Fibroblast of skin of left quadriceps (primary cell): ENCODE data around the gene PIK3R5.
A peak's percentile ranks its signal among the peaks of the same experiment; 100 is the strongest.
"Not testable (repeated sequence)": the region's sequence is repeated elsewhere in the genome, so short reads cannot be mapped to it uniquely, and the experiment has no call there.

Source experiments
- DNase-seq, 2 experiments: peaks; one replicate each; pipeline ENCODE4 v3.0.0-alpha.2; 2013; ENCODE audit warnings: low read depth in 2 of 2

The PIK3R5 gene

GRCh38 chr17:8859027-8859803 is 106.3 kb downstream of the PIK3R5 start:
- no peak for DNase-seq

- peak; percentile 56 to 60 for DNase-seq
These were observed 107.6 kb downstream of the PIK3R5 start for GRCh38 chr17:8857919-8858318.

- no peak for DNase-seq
These were observed 108.5 kb downstream of the PIK3R5 start for GRCh38 chr17:8856869-8857575.

- DNase-seq, result not testable (repeated sequence)
These were observed 109.3 kb downstream of the PIK3R5 start for GRCh38 chr17:8856205-8856603.

- no peak for DNase-seq
These were observed 109.9 kb downstream of the PIK3R5 start for GRCh38 chr17:8855477-8856204.

- no peak for DNase-seq
These were observed 113.9 kb downstream of the PIK3R5 start for GRCh38 chr17:8851600-8851999.

GRCh38 chr17:8849311-8850041 is 116.0 kb downstream of the PIK3R5 start:
- DNase-seq, result no peak

- no peak for DNase-seq
These were observed 117.6 kb downstream of the PIK3R5 start for GRCh38 chr17:8847891-8848290.

GRCh38 chr17:8846768-8847211 is 118.7 kb downstream of the PIK3R5 start:
- DNase-seq, result no peak

- no peak for DNase-seq
These were observed 121.0 kb downstream of the PIK3R5 start for GRCh38 chr17:8844229-8845218.

- DNase-seq, result no peak
These were observed 122.2 kb downstream of the PIK3R5 start for GRCh38 chr17:8843344-8843743.

- DNase-seq, result no peak
These were observed 123.7 kb downstream of the PIK3R5 start for GRCh38 chr17:8841844-8842243.

- no peak for DNase-seq
These were observed 126.0 kb downstream of the PIK3R5 start for GRCh38 chr17:8839410-8839935.

GRCh38 chr17:8838551-8839095 is 126.9 kb downstream of the PIK3R5 start:
- no peak for DNase-seq

GRCh38 chr17:8837563-8838075 is 127.9 kb downstream of the PIK3R5 start:
- no peak for DNase-seq

- DNase-seq, result no peak
These were observed 128.5 kb downstream of the PIK3R5 start for GRCh38 chr17:8836821-8837562.

GRCh38 chr17:8835631-8836364 is 129.7 kb downstream of the PIK3R5 start:
- DNase-seq, result no peak

GRCh38 chr17:8835106-8835505 is 130.4 kb downstream of the PIK3R5 start:
- no peak for DNase-seq
